SIG-M5 (cell line): ENCODE data around the gene FAM9A.

ENCODE experiments used
- DNase-seq: peaks from one replicate; lab custom pipeline; 2025; lab: John Stamatoyannopoulos, UW

FAM9A gene

GRCh38 chrX:8801041-8801599 is at the start of gene FAM9A:
Gene FAM9A, minus strand, starts transcription at chrX:8801383. Its CDS starts 1,212 bp downstream, at chrX:8800171.
- DNase-seq, result no peak

GRCh38 chrX:8850478-8850877 is 49.3 kb upstream of the FAM9A start:
- no peak for DNase-seq

GRCh38 chrX:8849945-8850344 is 48.8 kb upstream of the FAM9A start:
- no peak for DNase-seq

GRCh38 chrX:8849458-8849857 is 48.3 kb upstream of the FAM9A start:
- DNase-seq, result no peak

- DNase-seq, result no peak
Observed at GRCh38 chrX:8848911-8849310, 47.7 kb upstream of the FAM9A start.

GRCh38 chrX:8848441-8848840 is 47.3 kb upstream of the FAM9A start:
- no peak for DNase-seq

- DNase-seq, result no peak
Observed at GRCh38 chrX:8847360-8847759, 46.2 kb upstream of the FAM9A start.

GRCh38 chrX:8846266-8846665 is 45.1 kb upstream of the FAM9A start:
- DNase-seq, result no peak

GRCh38 chrX:8845469-8845868 is 44.3 kb upstream of the FAM9A start:
- no peak for DNase-seq

GRCh38 chrX:8845060-8845459 is 43.9 kb upstream of the FAM9A start:
- DNase-seq, result no peak

- DNase-seq, result no peak
Observed at GRCh38 chrX:8844157-8844556, 43.0 kb upstream of the FAM9A start.

GRCh38 chrX:8841911-8842310 is 40.7 kb upstream of the FAM9A start:
- no peak for DNase-seq

GRCh38 chrX:8834392-8834791 is 33.2 kb upstream of the FAM9A start:
- no peak for DNase-seq

GRCh38 chrX:8832582-8833378 is 31.6 kb upstream of the FAM9A start:
- DNase-seq, result no peak

- no peak for DNase-seq
Observed at GRCh38 chrX:8823698-8824097, 22.5 kb upstream of the FAM9A start.

GRCh38 chrX:8822002-8822401 is 20.8 kb upstream of the FAM9A start:
- no peak for DNase-seq

GRCh38 chrX:8820910-8821527 is 19.8 kb upstream of the FAM9A start:
- DNase-seq, result no peak

- DNase-seq, result no peak
Observed at GRCh38 chrX:8815460-8816065, 14.4 kb upstream of the FAM9A start.

GRCh38 chrX:8813036-8813435 is 11.9 kb upstream of the FAM9A start:
- no peak for DNase-seq

- DNase-seq, result no peak
Observed at GRCh38 chrX:8811611-8812010, 10.4 kb upstream of the FAM9A start.

GRCh38 chrX:8808661-8809060 is 7.5 kb upstream of the FAM9A start:
- no peak for DNase-seq

GRCh38 chrX:8805974-8806373 is 4.8 kb upstream of the FAM9A start:
- no peak for DNase-seq

- DNase-seq, result no peak
Observed at GRCh38 chrX:8805046-8805445, 3.9 kb upstream of the FAM9A start.
